Astrocyte (in vitro differentiated cells and primary cell): ENCODE data around the gene C10orf105. TPM values are rescaled to one million over a fixed set of nuclear protein-coding genes. Genes with fewer than 3 reads are reported as not detected.

Experiments used
- DNase-seq: peaks from one replicate; pipeline ENCODE4 v3.0.0-alpha.2; 2010; ENCODE audit warnings: low read depth
- FAIRE-seq: peaks from 2 replicates; lab custom pipeline; 2011; peaks lifted over from hg19 to GRCh38; lab: Jason Lieb, UNC
- H2AFZ ChIP-seq: 2 replicates; pipeline ENCODE4 v1.6.0; 2012; ENCODE audit warnings: low read depth, low read length, inconsistent platforms
- H3K27ac ChIP-seq: 2 replicates; pipeline ENCODE4 v1.5.1; 2011; ENCODE audit warnings: low read depth, low read length, inconsistent platforms
- H3K27me3 ChIP-seq: 2 replicates; pipeline ENCODE4 v1.6.0; 2011; ENCODE audit warnings: low read length, inconsistent platforms; ENCODE audit not compliant: insufficient read depth
- H3K36me3 ChIP-seq: 2 replicates; pipeline ENCODE4 v1.5.1; 2011; ENCODE audit warnings: low read length, inconsistent platforms; ENCODE audit not compliant: insufficient read depth
- H3K4me1 ChIP-seq: 2 replicates; pipeline ENCODE4 v1.5.1; 2011; ENCODE audit warnings: low read length, inconsistent platforms; ENCODE audit not compliant: insufficient read depth
- H3K4me2 ChIP-seq: 2 replicates; pipeline ENCODE4 v1.6.0; 2012; ENCODE audit warnings: low read length, inconsistent platforms
- H3K4me3 ChIP-seq: 2 replicates; pipeline ENCODE4 v1.5.1; 2011; ENCODE audit warnings: low read depth, mild to moderate bottlenecking, low read length, inconsistent platforms; ENCODE audit not compliant: insufficient read depth
- H3K79me2 ChIP-seq: 2 replicates; pipeline ENCODE4 v1.6.0; 2012; ENCODE audit warnings: mild to moderate bottlenecking, low read length, inconsistent platforms; ENCODE audit not compliant: insufficient read depth
- H3K9ac ChIP-seq: 2 replicates; pipeline ENCODE4 v1.6.0; 2012; ENCODE audit warnings: mild to moderate bottlenecking, low read length, inconsistent platforms
- H3K9me3 ChIP-seq: 2 replicates; pipeline ENCODE4 v1.5.1; 2012; ENCODE audit warnings: low read depth, mild to moderate bottlenecking, low read length, inconsistent platforms; ENCODE audit not compliant: insufficient read depth
- H4K20me1 ChIP-seq: 2 replicates; pipeline ENCODE4 v1.6.0; 2012; ENCODE audit warnings: low read length, inconsistent platforms; ENCODE audit not compliant: insufficient read depth
- H3K27ac Mint-ChIP-seq: one replicate; pipeline ENCODE4 v1.8.0; 2021; ENCODE audit warnings: mild to moderate bottlenecking, mixed read lengths; ENCODE audit not compliant: unreplicated experiment
- H3K27me3 Mint-ChIP-seq: one replicate; pipeline ENCODE4 v1.8.0; 2021; ENCODE audit warnings: low read depth, mixed read lengths; ENCODE audit not compliant: unreplicated experiment
- H3K36me3 Mint-ChIP-seq: one replicate; pipeline ENCODE4 v1.8.0; 2021; ENCODE audit warnings: low read depth, mixed read lengths; ENCODE audit not compliant: unreplicated experiment
- H3K4me1 Mint-ChIP-seq: one replicate; pipeline ENCODE4 v1.8.0; 2021; ENCODE audit warnings: low read depth, mixed read lengths; ENCODE audit not compliant: unreplicated experiment
- H3K4me3 Mint-ChIP-seq: one replicate; pipeline ENCODE4 v1.8.0; 2021; ENCODE audit warnings: mild to moderate bottlenecking, moderate library complexity, mixed read lengths; ENCODE audit not compliant: unreplicated experiment
- H3K9me3 Mint-ChIP-seq: one replicate; pipeline ENCODE4 v1.8.0; 2021; ENCODE audit warnings: mild to moderate bottlenecking, mixed read lengths; ENCODE audit not compliant: unreplicated experiment
- CTCF ChIP-seq: IDR thresholded peaks from 2 replicates; pipeline ENCODE4 v1.5.1; 2011; ENCODE audit warnings: low read depth, mild to moderate bottlenecking, inconsistent platforms, low read length, moderate library complexity; ENCODE audit not compliant: insufficient read depth
- EZH2 ChIP-seq: IDR thresholded peaks from 2 replicates; pipeline ENCODE4 v1.6.1; 2012; ENCODE audit warnings: mild to moderate bottlenecking, low read length, inconsistent platforms; ENCODE audit not compliant: insufficient read depth
- total RNA-seq: library from RNA; stranded (reverse); gene quantifications from 2 replicates; pipeline ENCODE4 v1.2.1, GENCODE V29; 2021

Gene C10orf105
- total RNA-seq, 1 donor from 2014 or later, result not detected

- no peak overlapping the region for H3K9ac ChIP-seq
- Mint-ChIP-seq H3K36me3 (no peaks in the 10 kb centered on the region), H3K27ac (no peak overlapping the region), H3K9me3 (peaks cover 4% of the 10 kb centered on the region), H3K27me3 (peaks cover 37% of the 10 kb centered on the region), H3K4me1 (peaks cover 14% of the 10 kb centered on the region), H3K4me3 (no peak overlapping the region)
- no peaks in the 10 kb centered on the region for H3K36me3 ChIP-seq
- peaks cover 7% of the 10 kb centered on the region for H3K4me1 ChIP-seq
- H3K79me2 ChIP-seq, result no peaks in the 10 kb centered on the region
- H2AFZ ChIP-seq, result no peak overlapping the region
- no peak for TF ChIP-seq EZH2
- TF ChIP-seq CTCF, result no peak
- no peak overlapping the region for H3K4me2 ChIP-seq
- H3K4me3 ChIP-seq, result no peak overlapping the region
- FAIRE-seq, result no peak
- H3K27ac ChIP-seq, result no peak overlapping the region
- no peaks in the 10 kb centered on the region for H4K20me1 ChIP-seq
- no peaks in the 10 kb centered on the region for H3K9me3 ChIP-seq
- no peak for DNase-seq
- peaks cover 15% of the 10 kb centered on the region for H3K27me3 ChIP-seq
These were observed 5.0 kb upstream of the C10orf105 start for GRCh38 chr10:71724539-71724938.

- H3K9ac ChIP-seq, result no peak overlapping the region
- H3K79me2 ChIP-seq, result no peaks in the 10 kb centered on the region
- Mint-ChIP-seq H3K9me3 (peaks cover 4% of the 10 kb centered on the region), H3K4me3 (no peak overlapping the region), H3K27ac (no peak overlapping the region), H3K36me3 (no peaks in the 10 kb centered on the region), H3K4me1 (peaks cover 14% of the 10 kb centered on the region), H3K27me3 (peaks cover 38% of the 10 kb centered on the region)
- no peaks in the 10 kb centered on the region for H3K9me3 ChIP-seq
- H3K4me3 ChIP-seq, result no peak overlapping the region
- TF ChIP-seq EZH2 (no peak), CTCF (no peak)
- no peak overlapping the region for H3K4me2 ChIP-seq
- H3K36me3 ChIP-seq, result no peaks in the 10 kb centered on the region
- H3K27me3 ChIP-seq, result peaks cover 15% of the 10 kb centered on the region
- no peaks in the 10 kb centered on the region for H4K20me1 ChIP-seq
- FAIRE-seq (no peak), DNase-seq (no peak)
- H3K27ac ChIP-seq, result no peak overlapping the region
- peaks cover 7% of the 10 kb centered on the region for H3K4me1 ChIP-seq
- no peak overlapping the region for H2AFZ ChIP-seq
These were observed 3.7 kb upstream of the C10orf105 start for GRCh38 chr10:71723311-71723710.

- H3K4me3 Mint-ChIP-seq, result no peak overlapping the region
- H3K4me1 Mint-ChIP-seq, result peaks cover 14% of the 10 kb centered on the region
- no peaks in the 10 kb centered on the region for H4K20me1 ChIP-seq
- no peaks in the 10 kb centered on the region for H3K79me2 ChIP-seq
- DNase-seq, result no peak
- H3K36me3 Mint-ChIP-seq, result no peaks in the 10 kb centered on the region
- H3K27me3 ChIP-seq, result peaks cover 15% of the 10 kb centered on the region
- no peak overlapping the region for H3K4me2 ChIP-seq
- TF ChIP-seq CTCF (no peak), EZH2 (no peak)
- H3K9ac ChIP-seq, result no peak overlapping the region
- H3K9me3 ChIP-seq, result no peaks in the 10 kb centered on the region
- FAIRE-seq, result no peak
- H2AFZ ChIP-seq, result no peak overlapping the region
- H3K4me3 ChIP-seq, result no peak overlapping the region
- H3K27ac ChIP-seq, result no peak overlapping the region
- peaks cover 4% of the 10 kb centered on the region for H3K9me3 Mint-ChIP-seq
- H3K27ac Mint-ChIP-seq, result no peak overlapping the region
- H3K27me3 Mint-ChIP-seq, result peaks cover 39% of the 10 kb centered on the region
- peaks cover 7% of the 10 kb centered on the region for H3K4me1 ChIP-seq
- H3K36me3 ChIP-seq, result no peaks in the 10 kb centered on the region
These were observed 3.3 kb upstream of the C10orf105 start for GRCh38 chr10:71722849-71723248.
